ENCODE measurements around the gene TMEM255B.

Gene TMEM255B

DNA sequence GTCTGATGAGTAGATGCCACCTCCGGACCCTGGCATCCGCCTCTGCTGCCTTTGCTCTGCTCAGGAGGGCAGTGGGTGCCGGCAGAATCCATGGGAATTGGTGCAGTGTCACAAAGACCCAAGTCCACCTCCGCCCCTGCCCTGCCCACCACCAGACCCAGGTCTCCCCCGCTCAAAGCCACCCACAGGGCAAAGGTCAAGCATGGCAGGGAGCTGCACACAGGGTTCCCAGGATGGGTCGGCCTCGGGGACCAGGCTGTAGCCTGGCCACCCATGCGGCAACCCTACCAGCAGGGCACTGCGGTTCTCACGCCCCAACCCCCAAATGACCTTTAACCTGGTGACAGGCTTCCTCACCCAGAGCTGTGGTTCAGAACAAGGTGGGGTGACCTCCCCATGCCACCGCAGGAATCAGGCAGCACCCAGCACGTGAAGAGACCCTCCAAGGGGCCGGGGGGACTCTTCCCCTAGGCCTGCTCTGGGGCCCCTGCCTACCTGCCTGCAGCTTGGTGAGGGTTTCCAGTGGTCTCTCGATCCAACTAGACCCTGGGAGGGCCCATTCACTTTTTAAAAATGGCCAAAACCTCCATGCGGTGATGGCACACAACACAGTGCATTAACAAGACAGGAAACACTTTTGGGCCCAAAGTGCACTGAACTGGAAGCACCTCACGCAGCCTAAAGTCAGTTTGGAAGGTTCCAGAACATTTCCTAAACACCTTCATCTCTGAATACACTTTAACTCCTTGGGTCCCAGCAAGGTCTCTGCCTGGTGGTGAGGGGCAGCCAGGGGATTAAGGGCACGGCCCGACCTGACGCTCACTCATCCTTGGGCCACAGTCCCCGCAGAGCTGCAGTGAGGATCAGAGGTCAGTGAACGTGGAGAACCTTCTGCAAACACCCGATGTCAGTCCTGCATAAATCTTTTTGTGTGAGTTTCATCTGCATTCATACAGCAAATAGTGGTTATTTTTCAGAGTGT, 93.8 kb downstream of the TMEM255B start:
- no peak for DNase-seq

DNA sequence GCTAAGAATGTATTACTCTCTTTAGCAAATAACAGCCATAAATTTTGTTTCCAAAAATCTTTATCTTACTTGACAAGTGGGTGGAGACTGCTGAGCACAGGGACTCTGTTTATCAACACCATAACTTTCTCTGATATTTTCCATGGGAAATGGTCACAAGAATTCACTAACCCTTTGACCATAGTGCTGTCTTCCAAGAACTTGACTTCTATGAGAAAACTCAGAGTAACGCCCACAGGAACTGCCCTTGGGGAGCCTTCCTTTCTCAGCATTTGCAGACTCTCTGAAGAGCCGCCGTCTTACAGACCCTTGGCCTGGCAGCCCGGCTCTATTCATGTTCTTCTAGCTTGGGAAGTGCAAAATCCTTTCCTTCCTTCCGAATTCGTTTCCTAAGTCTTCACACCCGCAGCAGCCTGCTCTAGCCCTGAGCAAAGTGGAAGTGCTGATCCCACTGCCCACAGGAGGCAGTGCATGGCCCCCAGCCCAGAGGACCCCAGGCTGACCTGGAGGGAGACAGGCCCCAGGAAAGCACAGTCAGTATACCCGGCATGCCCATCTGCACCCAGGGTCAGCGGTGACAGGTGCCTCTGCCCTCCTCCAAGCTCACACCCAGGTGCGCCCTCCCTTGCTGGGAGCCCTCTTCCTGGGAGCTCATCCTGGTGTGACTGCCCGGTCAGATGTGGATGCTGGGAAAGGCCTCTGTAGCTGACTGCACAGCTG, 94.7 kb downstream of the TMEM255B start:
- no peak for DNase-seq

DNA sequence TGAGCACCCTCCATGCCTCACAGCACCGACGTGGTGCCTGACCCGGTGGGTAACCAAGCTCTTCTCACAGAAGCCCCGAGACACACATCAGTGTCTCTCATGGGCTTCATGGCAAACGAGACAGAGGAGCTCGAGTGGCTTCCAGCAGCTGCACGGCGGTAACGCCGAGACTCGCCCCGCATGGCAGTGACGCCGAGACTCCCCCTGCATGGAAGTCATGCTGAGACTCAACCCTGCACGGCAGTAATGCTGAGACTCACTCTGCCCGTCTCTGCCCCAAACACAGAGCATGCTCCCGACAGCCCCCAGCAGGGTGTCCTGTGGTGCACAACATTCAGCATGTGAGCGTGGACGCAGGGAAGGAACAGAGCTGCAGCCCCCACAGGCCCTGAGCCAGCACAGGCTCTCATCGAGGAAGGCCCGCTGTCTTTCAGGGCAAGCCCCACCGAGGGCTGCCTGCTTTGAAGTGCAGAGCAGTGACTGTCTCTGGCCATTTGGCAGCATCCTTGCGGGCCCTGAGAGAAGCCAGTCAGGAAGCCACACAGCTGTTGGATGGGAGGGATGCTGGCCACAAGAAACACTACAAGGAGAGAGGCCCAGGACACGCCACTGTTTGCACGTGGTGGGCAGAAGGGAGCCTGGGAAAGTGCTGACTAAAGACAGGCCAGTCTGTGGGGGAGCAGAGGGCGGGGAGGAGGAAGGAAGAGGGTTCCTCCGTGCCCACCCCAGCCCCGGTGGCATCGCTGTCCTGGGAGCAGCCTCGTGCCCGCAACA, 95.4 kb downstream of the TMEM255B start:
- DNase-seq: no peak

DNA sequence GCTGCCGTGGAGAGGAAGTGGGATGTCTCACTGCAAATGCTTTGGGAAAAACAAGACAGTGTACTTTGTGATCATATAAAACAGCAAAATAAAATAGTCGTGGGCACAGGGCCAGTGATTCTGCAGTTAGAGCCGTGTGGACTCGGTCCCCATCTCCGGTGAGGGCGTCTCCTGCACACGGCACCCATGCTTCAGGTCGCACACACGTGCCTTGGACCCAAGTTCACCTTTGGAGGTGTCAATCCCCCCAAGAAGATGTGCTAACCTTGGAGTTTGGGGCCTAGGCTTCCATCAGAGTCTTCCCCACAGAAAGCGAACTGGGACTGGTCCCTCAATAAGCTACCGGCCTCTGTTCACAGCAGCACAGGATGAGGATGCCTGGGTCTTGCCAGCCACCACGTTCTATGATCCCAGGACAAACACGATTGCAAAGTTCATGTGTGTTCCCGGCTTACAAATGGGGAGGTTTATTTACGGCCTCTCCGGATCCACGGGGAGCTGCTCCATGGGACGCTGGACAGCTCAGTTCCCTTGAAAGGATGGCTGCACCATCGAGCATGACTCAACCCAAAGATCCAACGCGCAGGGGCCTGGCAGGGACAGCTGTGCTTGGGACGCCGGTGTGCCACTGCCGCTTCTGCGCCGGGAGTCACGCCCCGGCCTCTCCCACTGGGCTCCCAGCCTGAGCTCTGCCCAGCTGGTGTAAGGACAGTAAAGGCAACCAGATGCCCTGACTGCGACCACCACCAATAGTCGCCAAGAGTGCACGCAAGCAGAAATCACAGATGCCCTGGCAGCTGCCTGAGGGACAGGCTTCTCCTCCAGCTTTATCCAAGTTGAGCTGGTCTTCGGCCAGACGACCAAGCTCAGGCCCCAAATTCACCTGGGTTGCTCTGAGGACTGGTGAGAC, 96.2 kb downstream of the TMEM255B start:
- no peak for DNase-seq

DNA sequence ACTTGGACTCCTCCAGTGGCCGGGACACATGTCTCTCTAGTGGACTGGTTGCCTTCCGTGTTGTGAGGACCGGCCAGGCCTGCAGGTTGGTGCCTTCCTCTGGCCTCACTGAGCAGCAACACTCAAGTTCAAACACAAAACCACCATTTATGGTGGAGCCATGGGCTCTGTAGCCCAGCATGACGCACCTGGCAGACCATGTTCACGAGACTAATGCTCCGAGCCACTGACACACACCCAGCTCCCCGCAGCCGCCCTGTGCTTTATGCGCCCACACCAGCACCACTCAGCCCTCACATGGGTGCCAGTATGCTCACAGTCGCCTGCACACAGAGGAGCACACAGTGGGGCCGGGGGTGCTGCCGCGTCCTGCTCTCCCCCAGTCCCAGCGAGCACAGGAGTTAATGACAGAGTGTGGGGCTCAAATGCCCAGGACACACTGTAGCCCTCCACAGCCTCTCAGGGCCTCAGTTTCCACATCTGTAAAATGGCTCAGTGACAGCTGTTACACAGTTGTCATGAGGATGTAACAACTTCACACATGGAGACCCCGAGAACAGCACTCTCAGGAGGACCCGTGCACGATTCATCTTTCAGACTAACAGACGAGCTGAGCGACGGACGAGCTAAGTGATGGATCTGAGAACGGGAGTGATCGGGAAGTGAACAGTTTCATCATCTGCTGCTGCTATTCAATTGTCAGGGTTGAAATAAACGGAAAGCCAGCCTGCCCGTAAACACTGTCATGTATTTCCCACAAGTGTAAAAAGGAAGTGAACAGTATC, 97.1 kb downstream of the TMEM255B start:
- no peak for DNase-seq

DNA sequence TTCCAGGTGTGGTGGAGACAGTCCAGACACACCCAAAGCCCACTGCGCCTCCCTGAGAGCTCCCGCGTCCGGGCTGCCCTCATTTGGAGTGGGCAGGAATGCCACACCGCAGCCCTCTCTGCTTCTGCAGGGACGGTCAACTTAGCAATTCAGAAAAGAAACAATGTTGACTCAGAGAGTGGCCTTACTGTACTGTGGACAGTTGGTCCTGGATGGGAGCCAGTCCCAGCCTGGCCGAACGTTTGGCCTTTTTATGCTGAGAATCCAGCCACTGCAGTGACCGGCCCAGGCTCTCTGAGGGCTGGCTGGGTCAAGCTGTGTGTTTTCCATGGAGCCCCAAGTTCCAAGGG, 97.7 kb downstream of the TMEM255B start:
- no peak for DNase-seq

DNA sequence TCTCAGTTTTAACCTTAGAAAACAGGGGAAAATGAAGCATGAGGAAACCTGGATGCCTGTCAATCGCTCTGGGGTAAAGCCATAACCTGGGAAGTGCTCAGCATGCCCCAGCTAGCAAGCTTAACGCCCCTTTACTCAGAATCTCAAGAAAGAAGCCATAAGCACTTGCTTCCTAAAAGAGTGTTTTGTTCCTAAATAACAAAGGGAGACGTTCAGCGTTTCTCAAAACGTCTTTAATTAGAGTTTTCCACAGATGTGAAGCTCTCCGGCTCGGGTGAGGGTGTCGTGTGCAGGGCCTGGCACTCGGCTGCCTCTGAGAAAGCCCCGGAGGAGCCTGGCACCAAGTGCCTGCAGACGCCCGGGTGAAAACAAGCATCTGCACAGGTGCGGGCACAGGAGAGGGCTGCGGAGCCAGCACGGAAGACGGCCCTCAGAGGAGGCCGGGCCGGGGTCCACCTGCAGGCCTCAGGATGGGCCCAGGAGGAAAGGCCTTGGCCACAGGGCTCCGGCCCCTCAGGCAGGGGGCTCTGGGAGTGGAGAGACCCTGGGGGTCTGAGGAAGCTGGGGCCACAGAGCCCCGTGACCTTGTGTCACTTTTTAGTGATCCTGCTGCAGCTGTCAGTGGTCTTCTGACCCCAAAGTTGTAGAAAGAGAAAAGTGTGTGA, 98.6 kb downstream of the TMEM255B start:
- no peak for DNase-seq

DNA sequence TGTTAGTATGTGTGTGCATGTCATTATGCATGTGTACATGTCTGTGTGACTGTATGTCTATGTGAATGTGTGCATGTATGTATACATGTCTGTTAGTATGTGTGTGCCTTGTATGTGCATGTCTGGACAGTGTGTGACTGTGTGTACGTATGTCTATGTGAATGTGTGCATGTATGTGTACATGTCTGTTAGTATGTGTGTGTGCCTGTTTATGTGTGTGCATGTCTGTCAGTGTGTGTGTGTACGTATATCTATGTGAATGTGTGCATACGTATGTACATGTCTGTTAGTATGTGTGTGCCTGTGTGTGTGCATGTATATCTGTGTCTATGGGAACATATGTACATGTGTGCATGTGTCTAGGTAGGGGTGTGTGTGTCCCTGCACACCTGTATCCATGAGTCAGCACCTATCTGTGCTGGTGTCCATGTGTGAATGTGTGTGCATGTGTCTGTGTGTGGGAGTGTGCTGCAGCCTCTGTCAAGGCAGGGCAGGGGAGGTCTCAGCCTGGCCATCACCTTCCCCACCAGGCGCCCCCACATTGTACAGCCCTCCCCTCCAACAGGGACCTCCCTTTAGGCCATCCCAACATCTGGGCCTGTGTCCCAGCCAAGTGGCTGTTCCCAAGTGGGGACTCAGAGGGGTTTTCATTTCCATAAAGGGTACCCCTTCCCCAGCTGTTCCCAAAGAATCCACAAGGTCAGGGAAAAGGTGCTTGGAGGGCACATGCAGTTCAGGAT, 100.5 kb downstream of the TMEM255B start:
- no peak for DNase-seq

DNA sequence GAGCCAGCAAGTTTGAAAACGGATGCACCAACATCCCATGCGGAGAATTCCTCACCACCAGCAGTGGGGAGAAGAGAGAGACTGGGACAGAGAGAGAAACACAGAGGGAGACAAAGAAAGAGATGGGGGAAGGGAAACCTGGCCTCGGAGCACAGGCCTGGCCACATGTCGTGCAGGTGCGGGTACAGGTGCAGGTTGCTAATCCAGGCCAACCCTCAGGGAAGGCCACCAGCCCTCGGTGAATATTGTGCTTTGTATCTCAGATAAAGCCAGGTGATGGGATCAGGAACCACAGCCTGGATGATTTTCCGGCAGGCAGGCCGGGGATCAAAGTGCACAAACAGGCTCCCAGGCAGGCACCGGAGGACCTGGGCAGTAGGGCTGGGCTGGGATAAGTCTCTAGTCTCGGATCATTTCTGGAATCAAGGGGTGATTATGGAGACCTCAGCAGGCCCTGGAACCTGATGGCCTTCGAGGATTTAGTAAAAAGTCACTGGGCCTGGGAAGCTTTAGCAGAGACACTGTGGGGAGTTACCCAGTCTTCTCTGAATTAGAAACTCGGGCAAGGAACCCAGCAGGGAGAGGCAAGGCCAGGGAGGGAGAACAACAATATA, 101.1 kb downstream of the TMEM255B start:
- DNase-seq: no peak

DNA sequence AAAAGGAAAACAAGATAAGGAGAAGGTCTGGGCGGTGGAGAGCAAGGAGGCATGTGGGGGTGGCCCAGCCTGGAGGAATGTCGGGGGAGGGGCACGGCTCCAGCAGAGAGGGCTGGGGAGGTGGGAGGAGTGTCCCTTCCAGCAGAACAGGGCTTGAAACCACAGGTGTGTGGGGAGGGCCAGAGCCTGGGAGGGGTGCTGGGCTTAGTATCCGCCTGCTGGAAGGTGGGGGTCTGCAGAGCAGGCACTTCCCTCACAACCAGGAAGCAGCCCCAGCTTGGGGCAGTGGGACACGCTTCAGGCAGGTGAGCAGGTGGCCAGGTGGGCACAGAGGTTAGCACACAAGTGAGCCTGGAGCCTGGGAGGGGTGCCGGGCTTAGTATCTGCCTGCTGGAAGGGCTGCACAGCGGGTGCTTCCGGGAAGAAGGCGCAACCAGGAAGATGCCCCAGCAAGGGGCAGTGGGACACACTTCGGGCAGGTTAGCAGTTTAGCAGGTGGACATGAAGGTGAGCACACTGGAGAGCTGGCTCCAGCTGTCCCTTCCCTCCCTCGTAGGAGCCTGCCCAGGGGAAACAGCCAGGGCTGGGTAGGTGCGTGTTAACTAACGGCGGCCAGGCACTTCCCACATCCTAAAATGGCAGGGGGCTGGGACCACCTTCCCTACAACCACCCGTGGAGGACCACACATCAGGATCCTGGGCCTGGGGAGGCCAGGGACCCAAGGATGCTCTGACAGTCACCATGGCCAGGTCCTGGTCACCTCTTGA, 101.8 kb downstream of the TMEM255B start:
- DNase-seq: peak; percentile 93

DNA sequence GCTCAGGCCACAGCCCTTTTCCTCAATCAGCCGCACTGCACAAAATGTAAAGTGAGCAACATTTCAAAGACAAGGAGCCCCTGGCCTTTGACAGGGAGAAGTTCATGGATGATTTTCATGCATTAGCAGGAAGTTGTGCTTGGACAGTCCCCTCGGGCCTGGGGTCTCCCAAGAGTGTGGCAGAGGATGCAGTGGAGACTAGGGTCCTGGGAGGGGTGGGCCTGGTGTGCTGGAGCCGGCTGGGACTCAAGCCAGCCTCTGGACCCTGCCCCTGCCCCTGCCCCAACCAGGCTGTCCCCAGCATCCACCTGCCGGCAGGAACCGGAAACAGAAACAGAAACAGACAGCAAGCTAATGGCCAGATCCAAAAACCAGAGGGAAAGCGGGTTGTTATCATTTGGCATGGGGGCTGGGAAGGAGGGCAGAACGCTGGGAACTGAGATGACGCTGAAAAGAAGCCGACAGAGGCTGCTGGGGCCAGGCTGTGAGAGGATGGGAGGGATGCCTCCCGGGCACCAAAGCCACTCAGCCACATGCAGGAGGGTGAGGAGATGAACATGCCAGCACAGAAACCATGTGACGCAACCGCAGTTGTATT, 102.5 kb downstream of the TMEM255B start:
- peak; percentile 81 for DNase-seq

DNA sequence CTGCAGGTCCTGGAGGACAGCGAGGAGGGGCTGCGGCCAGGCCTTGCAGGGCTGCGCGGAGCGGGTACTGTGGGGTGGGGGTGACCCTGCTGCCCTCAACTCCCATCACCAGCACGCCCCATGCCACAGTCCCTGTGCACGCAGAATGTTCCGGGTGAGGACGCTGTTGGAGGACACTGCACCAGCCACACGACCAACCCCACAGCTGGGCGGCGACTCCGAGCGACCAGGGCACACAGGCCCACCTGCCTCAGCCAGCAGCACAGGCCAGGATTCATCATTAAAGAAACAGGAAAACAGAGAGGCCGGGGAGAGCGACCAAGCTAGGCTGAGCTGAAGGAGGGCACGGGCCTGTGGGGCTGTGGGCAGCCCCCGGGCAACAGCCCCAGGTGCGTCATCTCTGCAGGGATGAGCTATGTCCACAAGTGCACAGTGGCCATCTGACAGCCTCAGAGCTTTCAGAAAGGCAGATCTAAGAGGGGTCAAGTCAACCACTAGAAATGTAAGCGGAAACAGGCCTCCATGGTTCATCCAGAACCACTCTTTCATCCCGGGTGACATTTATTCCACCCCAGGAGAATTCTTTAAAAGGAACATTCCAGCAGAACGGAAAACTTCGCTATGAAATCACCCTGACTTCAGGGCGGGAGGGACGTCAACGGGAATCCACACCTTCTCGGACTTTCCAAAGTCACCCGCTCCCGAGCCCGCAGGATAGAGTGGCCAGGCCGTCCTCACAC, 103.3 kb downstream of the TMEM255B start:
- DNase-seq: peak; percentile 60

DNA sequence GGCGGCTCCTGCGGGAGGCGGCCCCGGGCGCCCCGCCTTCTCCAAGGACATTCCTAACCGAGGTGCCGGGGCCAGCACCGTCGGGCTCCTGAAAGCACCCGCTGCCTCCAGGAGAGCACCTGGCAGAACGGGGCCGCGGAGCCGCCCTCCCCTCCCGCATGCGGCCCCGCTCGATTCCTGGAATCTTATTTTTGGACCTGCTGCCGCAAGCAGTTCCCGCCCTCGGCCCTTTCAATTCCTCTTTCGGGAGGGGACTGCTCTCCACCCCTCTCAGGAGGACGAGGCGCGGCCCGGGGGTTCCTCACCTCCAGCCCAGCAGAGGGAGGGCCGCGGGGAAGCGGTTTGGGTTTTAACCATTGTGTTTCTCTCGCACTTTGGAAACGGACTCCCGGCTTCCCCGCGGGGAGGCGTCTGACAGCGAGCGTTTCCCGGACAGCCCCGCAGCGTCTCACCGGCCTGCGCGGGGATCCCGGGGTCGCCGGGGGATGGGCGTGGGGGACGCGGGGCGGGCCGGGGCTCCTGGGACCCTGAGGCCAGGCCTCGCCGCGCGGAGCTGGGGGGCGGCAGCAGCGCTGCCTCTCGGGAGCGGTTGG, 104.0 kb downstream of the TMEM255B start:
- DNase-seq: peak; percentile 18

DNA sequence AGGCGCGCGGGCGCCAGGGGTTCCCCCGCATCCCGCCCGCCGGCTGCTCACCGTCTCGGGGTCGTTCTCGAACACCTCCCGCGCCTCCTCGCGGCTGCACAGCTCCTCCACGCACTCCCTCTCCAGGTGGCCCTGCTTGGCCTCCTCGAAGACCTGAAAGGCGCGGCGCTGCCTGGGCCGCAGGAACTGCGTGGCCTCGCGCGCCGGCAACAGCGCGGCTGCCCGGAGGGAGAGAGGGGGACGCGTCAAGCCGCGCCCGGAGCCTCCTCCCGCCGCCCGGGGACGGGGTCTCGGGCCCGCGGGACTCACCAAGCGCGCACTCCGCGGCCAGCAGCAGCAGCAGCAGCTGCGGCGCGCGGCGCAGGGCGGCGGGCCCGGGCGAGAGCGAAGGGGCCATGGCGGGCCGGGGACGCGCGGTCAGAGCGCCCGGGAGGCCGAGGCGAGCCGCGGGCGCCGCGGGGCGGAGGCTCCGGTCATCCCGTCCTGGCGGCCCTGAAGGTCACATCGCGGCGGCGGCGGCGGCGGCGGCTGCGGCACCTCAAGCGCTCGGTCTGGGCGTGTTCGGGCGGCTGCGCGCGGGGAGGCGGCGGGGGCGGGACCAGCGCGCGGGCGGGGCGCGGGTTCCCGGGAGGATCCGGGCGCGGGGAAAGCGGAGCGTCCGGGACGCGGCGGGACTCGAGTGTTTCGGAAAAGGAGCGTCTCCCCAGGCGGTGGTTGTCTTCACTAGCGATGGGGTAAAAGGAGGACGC, 104.7 kb downstream of the TMEM255B start, which contains the start of gene GAS6:
GAS6 (minus strand) TSS at position 553 of the 749 bp plus-strand sequence; CDS start at position 397, 156 bp downstream.
- peak; percentile 52 for DNase-seq

DNA sequence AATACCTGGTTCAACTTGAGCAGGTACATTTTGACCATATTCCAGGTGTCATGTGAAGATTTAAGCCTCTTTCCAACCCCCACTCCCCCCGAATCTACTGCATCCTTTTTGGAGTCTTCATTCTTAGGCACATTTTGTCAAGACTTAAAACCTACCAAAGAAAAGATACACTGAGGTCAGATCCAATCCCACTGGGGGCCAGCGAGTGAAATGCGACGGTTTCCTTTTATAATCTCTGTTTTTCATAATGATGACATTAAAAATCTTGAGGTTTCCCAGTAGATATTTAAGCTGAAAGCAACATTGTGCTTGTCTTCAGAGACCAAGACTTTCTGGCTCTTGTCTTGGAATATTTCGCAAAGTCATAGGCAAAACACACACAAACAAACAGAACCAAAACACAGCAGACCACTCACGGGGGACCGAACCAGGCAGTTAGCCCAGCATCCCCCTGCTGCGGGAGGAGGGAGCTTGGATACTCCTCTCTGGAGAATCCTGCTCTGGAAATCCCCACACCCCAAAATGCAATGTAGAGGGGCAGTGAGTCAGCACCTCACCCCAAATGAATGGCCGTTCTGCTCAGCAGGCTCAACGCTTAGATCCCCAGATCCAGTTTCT, 105.4 kb downstream of the TMEM255B start:
- DNase-seq: peak; percentile 60

DNA sequence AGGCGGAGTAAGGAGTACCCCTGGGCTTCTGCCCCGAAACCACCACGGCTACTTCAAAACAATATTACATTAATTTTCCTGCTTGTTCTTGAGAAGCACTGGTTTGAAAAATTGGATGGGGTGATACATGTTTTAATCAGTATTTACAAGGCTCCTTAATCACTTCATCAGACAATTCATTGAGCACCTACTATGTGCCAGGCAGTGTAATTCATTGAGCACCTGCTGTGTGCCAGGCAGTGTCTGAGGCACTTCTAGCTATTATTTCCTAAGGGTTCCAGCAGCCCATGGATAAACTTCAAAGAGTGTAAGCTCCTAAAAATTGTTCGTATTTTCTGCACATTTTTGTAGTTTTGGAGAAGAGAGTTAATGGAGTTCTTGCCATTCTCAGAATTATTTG, 106.4 kb downstream of the TMEM255B start:
- DNase-seq: no peak

All from NCI-H226 (cell line).